ENCODE results near the gene GJB1. TPM values are rescaled to one million over a fixed set of nuclear protein-coding genes. Genes with fewer than 3 reads are reported as not detected.

GJB1 gene
- total RNA-seq, 1 donor from 2014 or later, result not detected

- H3K27ac Mint-ChIP-seq (ENCODE audit: unreplicated experiment), result no peak overlapping the region
- no peaks in the 10 kb centered on the region for H3K4me1 Mint-ChIP-seq (ENCODE audit: unreplicated experiment)
- H3K27me3 Mint-ChIP-seq (ENCODE audit: unreplicated experiment), result no peaks in the 10 kb centered on the region
- no peak for DNase-seq (ENCODE audit: extremely low spot score, unreplicated experiment)
- H3K4me3 Mint-ChIP-seq (ENCODE audit: unreplicated experiment), result no peak overlapping the region
- H3K9me3 Mint-ChIP-seq (ENCODE audit: unreplicated experiment), result no peaks in the 10 kb centered on the region
- no peaks in the 10 kb centered on the region for H3K36me3 Mint-ChIP-seq (ENCODE audit: unreplicated experiment)
- TF ChIP-seq CTCF (IDR thresholded peaks at IDR 0.05), result no peak
Measured at GRCh38 chrX:71198066-71198465, 25.0 kb upstream of the GJB1 start.

GRCh38 chrX:71199252-71200008 is 23.6 kb upstream of the GJB1 start:
- H3K4me1 Mint-ChIP-seq (ENCODE audit: unreplicated experiment), result no peaks in the 10 kb centered on the region
- H3K36me3 Mint-ChIP-seq (ENCODE audit: unreplicated experiment), result no peaks in the 10 kb centered on the region
- no peak overlapping the region for H3K4me3 Mint-ChIP-seq (ENCODE audit: unreplicated experiment)
- no peak for DNase-seq (ENCODE audit: extremely low spot score, unreplicated experiment)
- no peaks in the 10 kb centered on the region for H3K9me3 Mint-ChIP-seq (ENCODE audit: unreplicated experiment)
- H3K27me3 Mint-ChIP-seq (ENCODE audit: unreplicated experiment), result no peaks in the 10 kb centered on the region
- H3K27ac Mint-ChIP-seq (ENCODE audit: unreplicated experiment), result no peak overlapping the region
- TF ChIP-seq CTCF (IDR thresholded peaks at IDR 0.05), result no peak

- H3K4me1 Mint-ChIP-seq (ENCODE audit: unreplicated experiment), result no peaks in the 10 kb centered on the region
- TF ChIP-seq CTCF (IDR thresholded peaks at IDR 0.05), result no peak
- no peak overlapping the region for H3K27ac Mint-ChIP-seq (ENCODE audit: unreplicated experiment)
- no peaks in the 10 kb centered on the region for H3K36me3 Mint-ChIP-seq (ENCODE audit: unreplicated experiment)
- H3K4me3 Mint-ChIP-seq (ENCODE audit: unreplicated experiment), result no peak overlapping the region
- no peaks in the 10 kb centered on the region for H3K9me3 Mint-ChIP-seq (ENCODE audit: unreplicated experiment)
- no peak for DNase-seq (ENCODE audit: extremely low spot score, unreplicated experiment)
- H3K27me3 Mint-ChIP-seq (ENCODE audit: unreplicated experiment), result no peaks in the 10 kb centered on the region
Measured at GRCh38 chrX:71210816-71211215, 12.2 kb upstream of the GJB1 start.

- no peak overlapping the region for H3K27ac Mint-ChIP-seq (ENCODE audit: unreplicated experiment)
- TF ChIP-seq CTCF (IDR thresholded peaks at IDR 0.05), result no peak
- no peak overlapping the region for H3K4me3 Mint-ChIP-seq (ENCODE audit: unreplicated experiment)
- H3K27me3 Mint-ChIP-seq (ENCODE audit: unreplicated experiment), result no peaks in the 10 kb centered on the region
- H3K9me3 Mint-ChIP-seq (ENCODE audit: unreplicated experiment), result no peaks in the 10 kb centered on the region
- H3K36me3 Mint-ChIP-seq (ENCODE audit: unreplicated experiment), result no peaks in the 10 kb centered on the region
- no peak for DNase-seq (ENCODE audit: extremely low spot score, unreplicated experiment)
- H3K4me1 Mint-ChIP-seq (ENCODE audit: unreplicated experiment), result no peaks in the 10 kb centered on the region
Measured at GRCh38 chrX:71212536-71212935, 10.5 kb upstream of the GJB1 start.

GRCh38 chrX:71214152-71214551 is 8.9 kb upstream of the GJB1 start:
- no peak for TF ChIP-seq CTCF (IDR thresholded peaks at IDR 0.05)
- Mint-ChIP-seq H3K27me3 (ENCODE audit: unreplicated experiment) (no peaks in the 10 kb centered on the region), H3K9me3 (ENCODE audit: unreplicated experiment) (no peaks in the 10 kb centered on the region), H3K4me1 (ENCODE audit: unreplicated experiment) (no peaks in the 10 kb centered on the region), H3K4me3 (ENCODE audit: unreplicated experiment) (no peak overlapping the region), H3K36me3 (ENCODE audit: unreplicated experiment) (no peaks in the 10 kb centered on the region), H3K27ac (ENCODE audit: unreplicated experiment) (no peak overlapping the region)
- no peak for DNase-seq (ENCODE audit: extremely low spot score, unreplicated experiment)

Measured in osteocyte (in vitro differentiated cells).